ENCODE data around the gene SLC29A1.
A peak's percentile ranks its signal among the peaks of the same experiment; 100 is the strongest.

Gene SLC29A1

GRCh38 chr6:44226368-44227147 is 3.2 kb downstream of the SLC29A1 start:
- Histone ChIP-seq H3K14ac (ENCODE audit: low read length in 2 of 2) (no peak overlapping the region), H3K27ac (ENCODE audit: low read length, poor library complexity, severe bottlenecking) (no peak overlapping the region), H2BK120ac (ENCODE audit: low read depth, low read length) (peak overlapping the region; percentile 34), H3K9ac (ENCODE audit: low read length) (peak overlapping the region; percentile 48), H3K4me1 (ENCODE audit: control insufficient read depth, insufficient read depth, low read depth, low read length) (peaks cover 36% of the 10 kb centered on the region), H3K9me3 (ENCODE audit: control insufficient read depth, low read length) (no peaks in the 10 kb centered on the region), H3K4ac (ENCODE audit: low read depth in 1 of 2, low read length in 2 of 2) (peak overlapping the region in 1 of 2 experiments; percentile 59), H3K18ac (ENCODE audit: low read depth in 1 of 2, low read length in 2 of 2) (no peak overlapping the region), H2BK12ac (ENCODE audit: low read length in 2 of 2) (no peak overlapping the region), H2AK5ac (ENCODE audit: low read length, severe bottlenecking) (no peak overlapping the region), H3K4me2 (ENCODE audit: low read length, poor library complexity, severe bottlenecking) (no peak overlapping the region), H3K36me3 (ENCODE audit: control insufficient read depth in 1 of 2, insufficient read depth in 2 of 2, low read depth in 1 of 2, low read length in 2 of 2) (peaks cover 7 to 33% of the 10 kb centered on the region in 2 experiments), H4K8ac (ENCODE audit: low read length) (peak overlapping the region; percentile 69), H3K79me1 (replicated peaks; ENCODE audit: low read length, poor library complexity, severe bottlenecking) (peaks cover 31% of the 10 kb centered on the region), H3K27me3 (ENCODE audit: control insufficient read depth in 1 of 2, insufficient read depth in 1 of 2, low read length in 2 of 2) (no peaks in the 10 kb centered on the region), H2BK15ac (ENCODE audit: low read depth, poor library complexity, severe bottlenecking) (no peak overlapping the region), H3K4me3 (ENCODE audit: insufficient read depth in 1 of 2, low read depth in 1 of 2, low read length in 2 of 2) (no peak overlapping the region), H4K91ac (ENCODE audit: low read length) (peak overlapping the region; percentile 60), H2BK5ac (ENCODE audit: low read depth, low read length, poor library complexity, severe bottlenecking) (no peak overlapping the region), H3K23ac (ENCODE audit: low read length in 2 of 2) (no peak overlapping the region), H2AFZ (ENCODE audit: low read depth, low read length) (no peak overlapping the region)
- WGBS = 54% methylated on average over 7 of the region's 15 CpGs
- no peak for DNase-seq

GRCh38 chr6:44227148-44227793 is 3.9 kb downstream of the SLC29A1 start:
- Histone ChIP-seq H2BK5ac (ENCODE audit: low read depth, low read length, poor library complexity, severe bottlenecking) (no peak overlapping the region), H4K91ac (ENCODE audit: low read length) (peak overlapping the region; percentile 60), H2BK15ac (ENCODE audit: low read depth, poor library complexity, severe bottlenecking) (peak overlapping the region; percentile 21), H2AFZ (ENCODE audit: low read depth, low read length) (no peak overlapping the region), H3K79me1 (replicated peaks; ENCODE audit: low read length, poor library complexity, severe bottlenecking) (peaks cover 31% of the 10 kb centered on the region), H3K4me3 (ENCODE audit: insufficient read depth in 1 of 2, low read depth in 1 of 2, low read length in 2 of 2) (peak overlapping the region in 1 of 2 experiments; percentile 18), H3K36me3 (ENCODE audit: control insufficient read depth in 1 of 2, insufficient read depth in 2 of 2, low read depth in 1 of 2, low read length in 2 of 2) (peaks cover 13 to 40% of the 10 kb centered on the region in 2 experiments), H3K4me2 (ENCODE audit: low read length, poor library complexity, severe bottlenecking) (no peak overlapping the region), H3K14ac (ENCODE audit: low read length in 2 of 2) (no peak overlapping the region), H3K23ac (ENCODE audit: low read length in 2 of 2) (no peak overlapping the region), H3K9ac (ENCODE audit: low read length) (peak overlapping the region; percentile 48), H3K4ac (ENCODE audit: low read depth in 1 of 2, low read length in 2 of 2) (peak overlapping the region in 1 of 2 experiments; percentile 59), H2BK120ac (ENCODE audit: low read depth, low read length) (no peak overlapping the region), H4K8ac (ENCODE audit: low read length) (peak overlapping the region; percentile 39), H3K27me3 (ENCODE audit: control insufficient read depth in 1 of 2, insufficient read depth in 1 of 2, low read length in 2 of 2) (no peaks in the 10 kb centered on the region), H2BK12ac (ENCODE audit: low read length in 2 of 2) (no peak overlapping the region), H2AK5ac (ENCODE audit: low read length, severe bottlenecking) (no peak overlapping the region), H3K18ac (ENCODE audit: low read depth in 1 of 2, low read length in 2 of 2) (no peak overlapping the region), H3K4me1 (ENCODE audit: control insufficient read depth, insufficient read depth, low read depth, low read length) (peaks cover 31% of the 10 kb centered on the region), H3K27ac (ENCODE audit: low read length, poor library complexity, severe bottlenecking) (no peak overlapping the region), H3K9me3 (ENCODE audit: control insufficient read depth, low read length) (no peaks in the 10 kb centered on the region)
- 96% methylated on average over 6 of the region's 7 CpGs for WGBS
- DNase-seq = no peak

- 97% methylated on average over 6 of the region's 6 CpGs for WGBS
- no peak overlapping the region for H3K14ac ChIP-seq (ENCODE audit: low read length in 2 of 2)
- no peak for DNase-seq
- no peak overlapping the region for H4K8ac ChIP-seq (ENCODE audit: low read length)
- H3K9ac ChIP-seq (ENCODE audit: low read length) = no peak overlapping the region
- no peak overlapping the region for H4K91ac ChIP-seq (ENCODE audit: low read length)
- no peak overlapping the region for H3K23ac ChIP-seq (ENCODE audit: low read length in 2 of 2)
- no peak overlapping the region for H2BK120ac ChIP-seq (ENCODE audit: low read depth, low read length)
- no peak overlapping the region for H3K18ac ChIP-seq (ENCODE audit: low read depth in 1 of 2, low read length in 2 of 2)
- H3K4me1 ChIP-seq (ENCODE audit: control insufficient read depth, insufficient read depth, low read depth, low read length) = peaks cover 24% of the 10 kb centered on the region
- no peak overlapping the region for H2AFZ ChIP-seq (ENCODE audit: low read depth, low read length)
- H3K79me1 ChIP-seq (replicated peaks; ENCODE audit: low read length, poor library complexity, severe bottlenecking) = peaks cover 31% of the 10 kb centered on the region
- H3K27ac ChIP-seq (ENCODE audit: low read length, poor library complexity, severe bottlenecking) = no peak overlapping the region
- H2BK5ac ChIP-seq (ENCODE audit: low read depth, low read length, poor library complexity, severe bottlenecking) = no peak overlapping the region
- no peaks in the 10 kb centered on the region for H3K27me3 ChIP-seq (ENCODE audit: control insufficient read depth in 1 of 2, insufficient read depth in 1 of 2, low read length in 2 of 2)
- H2AK5ac ChIP-seq (ENCODE audit: low read length, severe bottlenecking) = no peak overlapping the region
- H3K4ac ChIP-seq (ENCODE audit: low read depth in 1 of 2, low read length in 2 of 2) = no peak overlapping the region
- no peak overlapping the region for H2BK15ac ChIP-seq (ENCODE audit: low read depth, poor library complexity, severe bottlenecking)
- peaks cover 14 to 46% of the 10 kb centered on the region in 2 experiments for H3K36me3 ChIP-seq (ENCODE audit: control insufficient read depth in 1 of 2, insufficient read depth in 2 of 2, low read depth in 1 of 2, low read length in 2 of 2)
- H2BK12ac ChIP-seq (ENCODE audit: low read length in 2 of 2) = no peak overlapping the region
- H3K4me3 ChIP-seq (ENCODE audit: insufficient read depth in 1 of 2, low read depth in 1 of 2, low read length in 2 of 2) = no peak overlapping the region
- no peaks in the 10 kb centered on the region for H3K9me3 ChIP-seq (ENCODE audit: control insufficient read depth, low read length)
- no peak overlapping the region for H3K4me2 ChIP-seq (ENCODE audit: low read length, poor library complexity, severe bottlenecking)
Observed at GRCh38 chr6:44228031-44228430, 4.6 kb downstream of the SLC29A1 start.

- Histone ChIP-seq H3K4ac (ENCODE audit: low read depth in 1 of 2, low read length in 2 of 2) (no peak overlapping the region), H3K9me3 (ENCODE audit: control insufficient read depth, low read length) (no peaks in the 10 kb centered on the region), H3K18ac (ENCODE audit: low read depth in 1 of 2, low read length in 2 of 2) (no peak overlapping the region), H2BK15ac (ENCODE audit: low read depth, poor library complexity, severe bottlenecking) (no peak overlapping the region), H4K91ac (ENCODE audit: low read length) (no peak overlapping the region), H3K4me2 (ENCODE audit: low read length, poor library complexity, severe bottlenecking) (no peak overlapping the region), H3K27ac (ENCODE audit: low read length, poor library complexity, severe bottlenecking) (no peak overlapping the region), H3K36me3 (ENCODE audit: control insufficient read depth in 1 of 2, insufficient read depth in 2 of 2, low read depth in 1 of 2, low read length in 2 of 2) (peaks cover 14 to 50% of the 10 kb centered on the region in 2 experiments), H2BK120ac (ENCODE audit: low read depth, low read length) (no peak overlapping the region), H2BK12ac (ENCODE audit: low read length in 2 of 2) (no peak overlapping the region), H3K27me3 (ENCODE audit: control insufficient read depth in 1 of 2, insufficient read depth in 1 of 2, low read length in 2 of 2) (no peaks in the 10 kb centered on the region), H3K9ac (ENCODE audit: low read length) (no peak overlapping the region), H3K79me1 (replicated peaks; ENCODE audit: low read length, poor library complexity, severe bottlenecking) (peaks cover 32% of the 10 kb centered on the region), H2AFZ (ENCODE audit: low read depth, low read length) (no peak overlapping the region), H3K4me1 (ENCODE audit: control insufficient read depth, insufficient read depth, low read depth, low read length) (peaks cover 22% of the 10 kb centered on the region), H2BK5ac (ENCODE audit: low read depth, low read length, poor library complexity, severe bottlenecking) (no peak overlapping the region), H3K4me3 (ENCODE audit: insufficient read depth in 1 of 2, low read depth in 1 of 2, low read length in 2 of 2) (no peak overlapping the region), H4K8ac (ENCODE audit: low read length) (no peak overlapping the region), H3K23ac (ENCODE audit: low read length in 2 of 2) (no peak overlapping the region), H3K14ac (ENCODE audit: low read length in 2 of 2) (no peak overlapping the region), H2AK5ac (ENCODE audit: low read length, severe bottlenecking) (no peak overlapping the region)
- 95% methylated on average over 7 of the region's 7 CpGs for WGBS
- no peak for DNase-seq
Observed at GRCh38 chr6:44228433-44228832, 5.0 kb downstream of the SLC29A1 start.
